ENCODE measurements around the gene PRDM16. TPM values are rescaled to one million over a fixed set of nuclear protein-coding genes. Genes with fewer than 3 reads are reported as not detected.

Gene PRDM16
- total RNA-seq, 1 donor from 2014 or later: 0.79 TPM

GRCh38 chr1:3334366-3334765, 265.4 kb downstream of the PRDM16 start:
- FAIRE-seq (no peak), DNase-seq (ENCODE audit: low read depth) (no peak)
- no peaks in the 10 kb centered on the region for H3K27me3 ChIP-seq (ENCODE audit: control insufficient read depth, insufficient read depth, low read length)
- no peak overlapping the region for H3K4me3 ChIP-seq (ENCODE audit: low read depth, low read length)
- no peaks in the 10 kb centered on the region for H3K36me3 ChIP-seq (ENCODE audit: control insufficient read depth, insufficient read depth, low read length)
- TF ChIP-seq CTCF (IDR thresholded peaks at IDR 0.05; ENCODE audit: insufficient read depth, low read length, severe bottlenecking): no peak

GRCh38 chr1:3335754-3336640, 267.0 kb downstream of the PRDM16 start:
- no peaks in the 10 kb centered on the region for H3K27me3 ChIP-seq (ENCODE audit: control insufficient read depth, insufficient read depth, low read length)
- H3K36me3 ChIP-seq (ENCODE audit: control insufficient read depth, insufficient read depth, low read length): no peaks in the 10 kb centered on the region
- no peak for FAIRE-seq
- no peak overlapping the region for H3K4me3 ChIP-seq (ENCODE audit: low read depth, low read length)
- DNase-seq (ENCODE audit: low read depth): no peak
- no peak for TF ChIP-seq CTCF (IDR thresholded peaks at IDR 0.05; ENCODE audit: insufficient read depth, low read length, severe bottlenecking)

- TF ChIP-seq CTCF (IDR thresholded peaks at IDR 0.05; ENCODE audit: insufficient read depth, low read length, severe bottlenecking): no peak
- Histone ChIP-seq H3K4me3 (ENCODE audit: low read depth, low read length) (no peak overlapping the region), H3K27me3 (ENCODE audit: control insufficient read depth, insufficient read depth, low read length) (no peaks in the 10 kb centered on the region), H3K36me3 (ENCODE audit: control insufficient read depth, insufficient read depth, low read length) (no peaks in the 10 kb centered on the region)
- FAIRE-seq (peak; percentile 99), DNase-seq (ENCODE audit: low read depth) (no peak)
Observed at GRCh38 chr1:3336641-3337630, 267.9 kb downstream of the PRDM16 start.

- no peak for DNase-seq (ENCODE audit: low read depth)
- H3K27me3 ChIP-seq (ENCODE audit: control insufficient read depth, insufficient read depth, low read length): no peaks in the 10 kb centered on the region
- TF ChIP-seq CTCF (IDR thresholded peaks at IDR 0.05; ENCODE audit: insufficient read depth, low read length, severe bottlenecking): no peak
Observed at GRCh38 chr1:3337798-3338724, 269.1 kb downstream of the PRDM16 start.

GRCh38 chr1:3338725-3339070, 269.7 kb downstream of the PRDM16 start:
- no peaks in the 10 kb centered on the region for H3K27me3 ChIP-seq (ENCODE audit: control insufficient read depth, insufficient read depth, low read length)

More at GRCh38 chr1:3337798-3338724, 269.1 kb downstream of the PRDM16 start:
- peak; percentile 88 for FAIRE-seq
- H3K4me3 ChIP-seq (ENCODE audit: low read depth, low read length): no peak overlapping the region
- no peaks in the 10 kb centered on the region for H3K36me3 ChIP-seq (ENCODE audit: control insufficient read depth, insufficient read depth, low read length)

More at GRCh38 chr1:3338725-3339070, 269.7 kb downstream of the PRDM16 start:
- no peak overlapping the region for H3K4me3 ChIP-seq (ENCODE audit: low read depth, low read length)
- DNase-seq (ENCODE audit: low read depth): no peak
- TF ChIP-seq CTCF (IDR thresholded peaks at IDR 0.05; ENCODE audit: insufficient read depth, low read length, severe bottlenecking): no peak
- FAIRE-seq: no peak
- H3K36me3 ChIP-seq (ENCODE audit: control insufficient read depth, insufficient read depth, low read length): no peaks in the 10 kb centered on the region

Data from bronchial epithelial cell (primary cell).